Femur (tissue), 1 donor: ENCODE data around the gene EPN3.

Experiments used
- DNase-seq: peaks from one replicate; pipeline ENCODE4 v3.0.0-alpha.2; 2017

Gene EPN3

DNA sequence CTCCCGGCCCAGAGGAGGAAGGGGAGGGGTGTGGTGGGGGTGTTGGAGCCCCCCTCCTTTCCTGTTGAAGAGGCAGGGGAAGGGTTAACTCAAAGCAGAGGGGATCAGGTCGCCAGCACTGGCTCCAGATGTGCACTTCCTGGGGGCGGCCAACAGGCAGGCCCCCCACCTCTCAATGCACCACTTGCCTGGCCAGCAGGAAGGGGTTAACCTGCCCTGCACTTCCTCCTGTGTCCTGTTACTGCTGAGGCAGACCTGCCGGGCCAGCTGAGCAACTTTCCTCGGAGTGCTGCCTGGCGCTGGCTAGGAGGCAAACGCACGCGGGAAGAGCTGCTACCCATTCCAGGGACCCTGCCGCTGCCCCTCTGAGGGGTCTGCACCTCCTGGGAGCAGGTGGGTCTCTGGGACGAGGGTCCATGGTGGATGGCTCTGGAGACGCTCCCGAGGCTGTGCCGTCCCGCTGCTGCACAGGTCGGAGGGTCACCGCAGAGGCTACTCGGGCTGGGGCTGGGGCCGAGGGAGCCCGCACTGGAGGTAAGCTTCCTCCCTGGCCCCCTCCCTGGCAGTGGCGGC, at the start of gene EPN3:
EPN3 (plus strand) TSS at position 284 of the 573 bp plus-strand sequence. CDS start 3,822 bp downstream, outside the sequence.
- no peak for DNase-seq

DNA sequence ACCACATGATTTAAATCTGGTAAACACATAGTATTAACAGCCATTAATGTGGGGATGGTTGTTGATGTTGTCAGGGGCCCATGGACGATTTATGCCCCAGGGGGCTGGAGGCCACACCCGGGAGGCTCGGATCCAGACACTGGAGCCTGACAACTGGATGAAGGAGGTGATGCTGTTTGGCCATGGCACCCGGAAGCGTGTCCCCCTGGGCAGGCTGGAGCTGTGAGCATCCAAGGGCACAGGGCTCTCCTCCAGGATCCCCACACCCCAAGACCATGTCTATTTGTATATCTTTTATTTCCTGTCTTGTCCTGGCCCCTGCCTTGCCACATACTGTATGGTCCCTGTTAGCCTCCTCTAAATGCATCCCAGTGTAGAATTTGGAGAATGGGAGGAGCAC, 49.3 kb upstream of the EPN3 start:
- no peak for DNase-seq

DNA sequence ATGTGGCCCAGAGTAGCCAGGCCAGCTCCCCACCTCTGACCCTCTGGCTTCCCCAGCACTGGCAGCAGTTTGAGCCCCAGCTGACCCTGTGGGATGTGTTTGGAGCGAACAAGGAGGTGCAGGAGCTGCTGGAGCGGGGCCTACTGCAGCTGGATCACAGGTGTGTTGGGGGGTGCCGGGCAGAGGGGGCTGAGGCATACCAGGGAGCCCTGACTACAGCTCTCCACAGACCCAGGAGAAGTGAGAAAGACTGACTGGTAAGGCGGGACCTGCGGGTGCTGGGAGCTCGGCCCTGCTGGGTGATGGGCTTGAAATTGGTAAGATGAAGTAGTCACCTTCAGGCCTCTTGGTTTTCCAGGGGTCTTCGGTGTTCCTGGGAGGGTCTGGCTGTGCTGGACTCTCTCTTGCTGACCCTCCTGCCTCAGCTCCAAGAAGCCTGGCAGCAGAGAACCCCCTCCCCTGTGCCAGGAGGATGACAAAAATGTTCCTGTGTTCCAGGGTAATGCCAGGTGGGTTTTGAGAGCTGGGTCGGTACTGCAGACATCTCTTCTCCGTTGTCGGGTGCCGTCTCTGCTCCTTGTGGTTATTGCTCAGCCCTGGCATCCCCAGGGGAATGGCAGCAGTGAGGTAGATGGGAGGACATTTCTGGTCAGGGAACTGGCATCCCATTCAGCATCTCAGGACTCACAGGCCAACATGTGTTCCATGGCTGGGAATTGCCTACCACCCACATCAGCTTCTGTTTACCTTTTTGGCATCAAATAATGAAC, 48.0 kb upstream of the EPN3 start:
- DNase-seq, result no peak

DNA sequence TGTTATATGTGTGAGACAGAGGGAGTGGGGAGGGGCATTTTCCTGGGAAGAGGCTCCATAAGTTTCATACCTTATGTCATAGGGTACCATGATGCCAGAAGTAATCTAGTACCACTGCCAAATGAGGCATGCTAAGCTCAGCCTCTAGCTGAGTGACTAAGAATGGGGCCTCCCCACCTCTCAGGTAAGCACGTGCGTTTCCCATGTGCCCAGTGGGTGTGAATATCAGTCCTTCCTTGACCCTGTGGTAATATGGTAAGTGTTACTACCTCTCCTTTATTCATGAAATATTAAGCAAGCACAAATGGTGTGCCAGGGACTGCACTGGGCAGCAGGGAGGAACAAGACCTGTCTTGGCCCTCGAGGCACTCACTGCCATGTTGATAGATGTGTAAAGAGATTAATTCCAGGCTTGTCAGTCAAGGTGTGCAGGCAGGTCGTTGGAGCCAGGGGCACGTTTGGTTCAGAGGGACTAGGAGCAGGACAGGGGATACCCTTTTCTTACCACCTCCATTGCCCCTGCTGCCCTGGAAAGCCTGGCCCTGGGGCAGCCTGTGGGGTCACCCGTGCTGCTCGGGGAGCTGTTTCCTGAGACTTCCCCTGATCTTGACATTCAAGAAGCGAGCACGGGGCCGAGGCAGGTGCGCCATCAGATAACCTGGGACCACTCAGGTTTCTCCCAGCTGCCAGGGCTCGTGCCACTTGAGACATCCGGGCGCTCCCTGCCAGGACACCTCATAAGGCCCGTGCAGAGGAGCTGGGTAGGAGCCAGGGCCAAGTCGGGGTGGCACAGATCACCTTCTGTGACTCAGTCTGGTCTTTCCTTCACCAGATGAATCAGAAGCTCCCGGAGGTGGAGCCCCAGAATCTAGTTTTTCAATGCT, 45.1 kb upstream of the EPN3 start:
- DNase-seq, result no peak

DNA sequence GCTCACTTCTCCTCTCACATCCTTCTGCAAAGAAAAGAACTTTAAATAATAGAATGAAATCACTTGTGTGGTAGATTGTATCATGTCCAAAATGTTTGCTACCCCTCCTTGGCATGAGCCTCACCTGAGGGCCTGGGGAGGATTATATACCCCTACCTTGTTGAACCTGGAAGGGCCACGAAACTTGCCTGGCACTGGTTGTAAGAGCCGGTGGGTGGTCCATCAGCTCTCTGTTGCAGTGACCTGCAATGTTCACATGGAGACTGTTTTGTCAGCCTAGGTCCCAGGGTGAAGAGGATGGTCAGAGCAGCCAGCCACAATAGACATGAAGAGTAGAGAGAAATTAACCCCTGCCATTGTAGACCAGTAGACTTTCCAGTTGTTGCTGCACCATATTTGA, 43.7 kb upstream of the EPN3 start:
- DNase-seq, result no peak

DNA sequence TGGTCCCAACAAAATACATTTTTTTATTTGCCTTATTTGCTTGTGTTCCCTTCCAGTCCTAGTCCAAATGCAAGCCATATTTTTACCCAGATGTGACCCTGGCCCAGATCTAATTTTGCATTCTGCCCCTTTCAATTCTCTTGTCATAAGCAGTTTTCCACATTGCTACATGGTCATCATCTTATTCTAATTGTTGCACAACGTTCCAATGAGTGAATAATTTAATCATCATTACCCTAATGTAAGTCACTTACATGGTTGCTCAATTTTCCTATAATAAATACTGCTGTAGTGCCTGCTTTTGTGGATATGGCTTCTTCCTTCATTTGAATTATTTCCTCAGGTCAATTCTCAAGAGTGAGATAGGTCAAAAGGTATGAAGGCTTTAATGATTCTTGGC, 41.0 kb upstream of the EPN3 start:
- no peak for DNase-seq

DNA sequence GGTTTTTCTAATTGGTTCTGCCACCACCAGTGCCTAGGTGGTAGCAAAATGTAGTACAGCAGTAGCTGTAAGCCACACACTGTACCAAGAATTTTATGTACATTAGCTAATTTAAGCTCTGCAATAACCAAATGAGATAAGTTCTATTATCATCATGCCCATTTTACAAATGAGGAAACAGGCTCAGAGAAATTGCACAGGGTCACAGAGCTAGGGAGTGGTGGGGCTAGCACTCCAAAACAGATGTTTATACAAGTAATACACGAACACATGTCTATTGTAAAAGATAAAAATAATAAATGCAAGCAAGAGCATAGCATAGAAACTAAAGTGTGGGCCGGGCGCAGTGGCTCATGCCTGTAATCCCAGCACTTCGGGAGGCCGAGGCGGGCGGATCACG, 40.3 kb upstream of the EPN3 start:
- DNase-seq, result no peak

DNA sequence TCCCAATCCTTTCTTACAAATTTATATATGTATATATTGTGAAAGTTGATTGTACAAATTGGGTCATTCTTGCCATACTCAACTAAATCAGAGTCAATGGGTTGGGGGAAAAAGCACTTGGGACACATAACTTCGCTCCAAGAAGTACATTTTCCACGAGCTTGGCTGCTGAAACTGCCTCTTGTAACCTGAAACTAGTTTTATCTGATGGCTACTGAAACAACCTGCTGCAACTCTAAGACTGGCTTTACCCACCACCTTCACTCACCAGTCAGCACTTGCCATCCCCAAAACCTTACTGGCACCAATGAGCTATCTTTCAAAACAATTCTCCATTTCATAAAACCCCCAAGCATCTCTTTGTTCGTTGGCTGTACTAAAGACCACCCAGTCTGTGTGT, 38.8 kb upstream of the EPN3 start:
- no peak for DNase-seq

DNA sequence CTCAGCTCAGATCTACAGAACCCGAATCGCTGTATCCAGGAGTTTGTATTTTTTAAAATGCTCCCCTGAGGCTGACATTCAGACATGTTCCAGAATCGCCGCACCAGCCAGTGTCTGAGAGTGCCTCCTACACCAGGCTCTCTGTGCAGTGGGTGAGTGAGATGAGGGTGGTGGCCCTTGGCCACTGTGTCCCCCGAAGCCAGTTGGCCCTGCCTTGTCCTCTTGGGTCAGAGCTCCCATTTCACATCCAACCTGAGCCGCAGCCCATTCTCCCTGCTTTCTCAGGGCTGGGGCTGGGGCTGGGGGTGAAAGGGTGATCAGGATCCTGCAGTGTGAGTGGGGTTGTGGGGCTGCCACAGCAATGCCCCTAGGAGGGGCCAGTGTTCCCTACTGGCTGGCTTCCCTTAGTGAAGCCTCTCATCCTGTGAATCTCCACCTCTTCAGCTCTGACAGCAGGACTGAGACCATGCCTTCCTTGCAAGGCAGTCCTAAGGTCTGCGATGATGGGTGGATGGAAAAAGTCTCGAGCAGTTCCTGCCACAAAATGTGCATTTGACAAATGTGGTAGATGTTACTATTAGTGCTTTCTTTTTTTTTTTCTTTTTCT, 37.2 kb upstream of the EPN3 start:
- no peak for DNase-seq

DNA sequence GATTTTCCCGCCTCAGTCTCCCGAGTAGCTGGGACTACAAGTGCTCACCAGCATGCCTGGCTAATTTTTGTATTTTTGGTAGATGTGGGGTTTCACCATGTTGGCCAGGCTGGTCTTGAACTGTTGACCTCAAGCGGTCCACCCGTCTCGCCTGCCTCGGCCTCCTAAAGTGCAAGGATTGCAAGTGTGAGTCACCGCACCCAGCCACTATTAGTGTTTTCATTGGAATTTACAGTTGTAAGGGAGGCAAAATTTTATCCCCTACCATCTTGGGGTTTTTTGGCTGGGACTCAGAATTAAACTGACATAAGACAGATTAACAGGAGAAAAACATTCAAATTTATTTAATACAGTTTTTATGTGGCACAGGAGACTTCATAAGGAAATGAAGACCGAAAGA, 36.6 kb upstream of the EPN3 start:
- DNase-seq, result no peak

DNA sequence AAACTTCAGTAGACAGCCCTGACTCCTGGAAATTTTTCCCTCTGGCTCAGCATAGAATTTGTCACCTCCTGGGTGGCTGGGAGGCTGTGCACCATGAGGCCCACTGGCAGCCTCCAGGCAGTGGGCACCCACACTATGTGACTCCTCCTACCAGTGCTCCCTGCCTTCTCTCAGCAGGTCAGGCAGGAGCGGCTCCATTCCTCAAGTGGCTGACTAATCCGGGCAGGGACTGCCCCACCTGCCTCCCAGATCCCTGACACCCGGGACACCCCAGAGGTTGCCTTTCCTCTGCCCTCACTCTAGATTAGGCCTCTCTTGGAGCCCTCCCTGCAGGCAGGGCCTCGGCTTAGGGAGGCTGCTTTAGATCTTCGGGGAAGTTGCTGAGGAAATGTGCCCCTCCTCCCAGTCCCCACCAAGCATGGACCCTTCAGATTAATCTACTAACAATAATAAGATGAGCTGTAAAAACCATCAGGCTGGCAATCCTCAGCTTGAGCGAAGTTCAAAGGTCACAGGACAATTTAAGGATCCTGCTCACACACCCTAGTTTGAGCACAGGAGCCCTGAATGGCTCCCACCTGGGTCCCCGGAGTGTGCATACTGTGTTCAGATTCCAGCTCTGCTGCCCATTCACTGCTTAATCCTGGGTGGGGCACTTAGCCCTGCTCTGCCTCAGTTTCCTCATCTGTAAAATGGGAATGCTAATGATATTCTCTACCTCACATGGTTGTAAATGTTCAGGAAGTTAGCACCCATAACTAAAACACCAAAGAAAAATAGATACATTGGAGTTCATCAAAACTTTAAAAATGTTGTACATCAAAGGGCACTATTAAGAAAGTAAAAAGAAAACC, 34.3 kb upstream of the EPN3 start:
- no peak for DNase-seq

DNA sequence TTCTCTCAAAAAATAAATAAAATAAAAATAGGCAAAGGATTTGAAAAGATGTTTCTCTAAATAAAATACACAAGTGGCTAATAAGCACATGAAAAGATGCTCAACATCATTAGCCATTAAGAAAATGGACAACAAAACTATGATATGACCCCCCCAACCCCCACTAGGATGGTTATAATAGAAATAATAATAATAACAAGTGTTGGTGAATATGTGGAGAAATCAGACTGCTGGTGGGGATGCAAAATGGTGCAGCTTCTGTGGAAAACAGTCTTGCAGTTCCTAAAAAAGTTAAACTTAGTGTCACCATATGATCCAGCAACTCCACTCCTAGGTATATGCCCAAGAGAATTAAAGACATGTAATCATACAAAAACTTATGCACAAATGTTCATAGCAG, 33.3 kb upstream of the EPN3 start:
- DNase-seq, result no peak

DNA sequence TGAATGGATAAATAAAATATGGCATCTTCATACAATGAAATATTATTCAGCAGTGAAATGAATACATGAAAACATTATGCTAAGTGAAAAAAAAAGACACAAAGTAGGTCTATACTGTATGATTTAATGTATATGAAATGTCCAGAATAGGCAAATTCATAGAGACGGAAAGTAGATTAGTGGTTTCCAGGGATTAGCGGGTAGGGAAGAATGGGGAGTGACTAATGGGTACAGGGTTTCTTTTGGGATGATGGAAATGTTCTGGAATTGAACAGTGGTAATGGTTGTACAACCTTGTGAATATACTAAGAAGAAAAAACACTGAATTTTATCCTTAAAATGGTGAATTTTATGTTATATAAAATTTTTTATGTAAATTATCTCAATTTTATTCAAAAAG, 32.8 kb upstream of the EPN3 start:
- no peak for DNase-seq

DNA sequence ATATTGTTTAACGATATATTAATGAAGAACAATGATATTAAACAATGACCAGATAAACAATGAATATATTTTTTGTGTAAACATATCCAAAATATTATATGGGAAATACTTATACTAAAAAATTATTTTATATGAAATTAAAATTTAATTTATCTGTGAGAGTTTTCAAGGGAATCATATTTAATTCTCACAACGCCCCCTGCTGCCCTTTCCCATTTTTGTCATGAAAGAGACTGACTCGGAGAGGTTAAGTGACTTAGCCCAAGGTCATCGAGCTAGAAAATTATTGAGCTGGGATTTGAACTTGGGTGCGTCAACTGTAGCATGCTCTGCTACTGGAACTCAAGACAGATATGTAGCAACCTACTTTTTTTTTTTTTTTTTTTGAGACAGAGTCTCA, 31.5 kb upstream of the EPN3 start:
- no peak for DNase-seq

DNA sequence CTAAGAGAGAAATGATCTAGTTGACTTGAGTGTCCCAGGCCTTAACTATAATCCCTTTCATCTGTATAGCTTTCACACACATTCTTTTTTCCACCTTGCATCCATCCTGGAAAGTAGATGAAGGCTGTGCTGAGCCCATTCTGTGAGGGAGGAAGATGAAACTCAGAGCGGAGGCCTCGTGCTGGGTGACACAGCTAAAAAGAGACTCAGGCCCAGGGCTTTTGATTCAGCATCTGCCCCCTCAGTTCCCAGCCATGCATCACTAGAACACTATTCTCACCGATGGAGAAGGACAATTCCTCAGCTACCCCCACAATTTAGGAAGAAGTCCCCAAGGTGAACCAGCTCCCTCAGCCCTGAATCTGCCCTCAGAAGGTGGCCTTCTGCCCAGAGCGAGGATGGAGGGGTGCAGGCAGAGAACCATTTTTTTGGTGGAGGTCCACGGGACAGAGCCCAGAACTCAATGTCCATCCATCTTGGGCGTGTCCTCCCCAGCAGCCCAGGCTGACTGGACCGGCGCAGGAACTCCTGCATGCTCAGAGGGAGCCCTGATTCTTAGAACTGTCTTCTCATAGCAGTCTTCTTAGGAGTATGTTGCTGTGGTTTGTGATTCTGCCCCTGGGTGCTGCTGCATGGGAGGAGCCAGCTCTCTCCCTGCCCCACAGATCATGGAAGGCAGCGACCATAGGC, 30.1 kb upstream of the EPN3 start:
- DNase-seq, result no peak

DNA sequence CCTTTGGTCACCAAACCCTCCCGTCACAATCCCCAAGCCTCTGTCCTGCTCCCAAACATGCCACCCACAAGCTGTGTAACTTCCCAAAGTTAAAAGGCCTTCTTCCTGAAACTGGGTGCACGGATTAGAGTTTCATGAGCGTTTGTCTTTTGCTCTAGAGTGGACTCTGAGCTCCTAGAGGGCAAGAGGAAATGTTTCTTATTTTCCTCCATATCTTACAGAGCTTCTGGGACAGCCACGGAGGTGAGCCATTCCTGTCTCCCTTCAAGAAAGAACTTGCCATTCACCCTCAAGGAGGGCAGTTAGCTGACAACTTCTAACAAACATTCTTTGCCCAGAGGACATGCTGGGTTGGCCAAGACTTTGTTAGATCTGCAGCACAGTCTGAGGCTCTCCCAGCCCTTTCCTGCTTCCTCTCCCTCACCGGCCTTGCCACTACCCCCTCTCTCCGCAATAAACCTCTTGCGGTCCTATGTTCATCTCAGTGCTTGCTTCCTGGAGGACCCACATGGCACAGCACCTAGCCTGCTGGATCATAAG, 26.9 kb upstream of the EPN3 start:
- no peak for DNase-seq

DNA sequence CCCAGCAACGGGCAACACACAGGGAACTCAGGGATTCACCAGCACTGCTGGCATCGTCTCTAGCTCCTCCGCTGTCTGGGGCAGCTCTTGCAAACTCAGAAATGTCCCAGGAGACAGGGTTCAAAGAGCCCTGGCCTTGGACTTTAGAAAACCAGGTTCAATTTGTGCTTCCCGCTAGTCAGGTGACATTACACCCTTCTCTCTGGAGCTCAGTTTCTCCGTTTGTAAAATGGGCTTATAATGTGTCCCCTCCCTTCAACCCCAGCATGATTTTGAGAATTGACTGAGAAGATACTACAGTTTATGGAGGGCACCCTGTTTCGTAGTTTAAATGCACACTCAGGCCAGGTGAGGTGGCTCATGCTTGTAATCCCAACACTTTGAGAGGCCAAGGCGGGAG, 26.2 kb upstream of the EPN3 start:
- DNase-seq, result no peak

DNA sequence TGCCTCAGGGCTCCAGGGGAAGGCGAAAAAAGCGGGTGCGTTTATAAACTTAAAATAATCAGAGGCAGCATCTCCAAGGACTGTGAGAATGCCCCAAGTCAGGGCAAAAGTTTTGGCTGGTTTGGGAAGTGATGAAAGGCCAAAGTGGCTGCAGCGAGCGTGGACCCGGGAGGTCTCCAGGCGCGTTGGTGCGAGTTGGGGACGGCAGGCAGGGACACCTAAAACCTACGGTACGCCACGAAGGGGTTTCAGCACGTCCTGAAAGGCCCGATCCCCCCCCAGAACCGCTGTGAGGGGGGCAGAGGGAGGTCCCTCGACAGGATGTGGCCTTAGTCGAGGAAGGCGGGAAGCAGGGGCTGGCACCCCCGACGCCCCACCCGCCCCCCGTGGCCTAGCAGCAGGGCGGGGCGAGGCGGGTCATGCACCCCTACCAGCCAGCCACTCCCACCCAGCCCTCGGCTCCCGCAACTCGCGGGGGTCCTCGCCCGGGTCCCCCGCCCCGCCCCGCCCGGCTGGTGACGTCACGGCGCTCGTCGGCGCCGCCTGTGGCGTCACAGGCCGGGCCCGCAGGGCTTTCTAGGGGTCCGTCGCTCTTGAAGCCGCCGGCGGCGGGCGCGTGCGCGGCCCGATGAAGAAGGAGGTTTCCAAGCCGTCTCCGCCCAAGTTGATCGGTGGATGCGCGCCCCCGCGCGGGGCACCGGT, 24.5 kb upstream of the EPN3 start, which contains the start of gene MYCBPAP:
MYCBPAP (plus strand) TSS at position 569 of the 702 bp plus-strand sequence. CDS start 236 bp downstream, outside the sequence.
- peak; percentile 91 for DNase-seq

DNA sequence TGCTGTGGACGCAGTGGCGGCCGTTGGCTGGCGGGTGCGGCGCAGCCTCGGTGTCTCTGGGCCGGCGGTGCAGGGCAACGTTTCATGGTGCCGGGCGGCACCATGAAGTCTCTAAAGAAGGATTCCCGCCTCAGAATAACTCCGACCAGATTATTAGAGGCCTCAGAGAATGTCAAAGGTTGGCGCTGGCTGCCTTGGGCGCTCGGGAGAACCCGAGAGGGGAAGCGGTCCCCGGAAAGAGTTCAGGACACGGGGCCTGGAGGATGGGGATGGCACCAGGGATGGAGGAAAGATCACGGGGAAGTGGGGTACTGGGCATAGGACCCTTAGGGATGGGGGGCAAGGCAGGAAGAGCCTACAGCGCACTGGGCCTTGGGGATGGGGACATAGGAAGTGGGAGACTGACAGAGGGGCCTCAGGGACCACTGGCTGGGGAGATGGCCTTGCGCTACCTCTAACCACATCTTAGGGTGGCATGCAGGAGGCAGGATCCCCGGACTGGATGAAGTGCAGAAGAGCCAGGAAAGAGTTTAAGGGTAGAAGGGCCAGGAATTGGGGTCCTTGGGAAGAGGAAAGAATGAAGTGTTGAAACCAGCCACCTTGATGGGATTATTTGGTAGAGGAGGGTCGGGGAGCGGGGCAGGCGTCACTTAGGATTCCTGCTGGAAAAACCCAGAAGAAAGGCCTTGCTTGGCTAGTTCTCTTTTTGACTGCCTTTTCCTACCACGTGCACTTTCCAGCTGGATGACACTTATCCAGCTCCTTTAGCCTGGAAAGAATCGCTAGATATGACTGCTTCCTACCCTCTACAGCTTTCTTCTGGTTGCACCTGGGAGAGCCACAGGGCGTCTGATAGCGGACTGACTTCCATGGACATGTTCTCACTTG, 23.7 kb upstream of the EPN3 start:
- no peak for DNase-seq

DNA sequence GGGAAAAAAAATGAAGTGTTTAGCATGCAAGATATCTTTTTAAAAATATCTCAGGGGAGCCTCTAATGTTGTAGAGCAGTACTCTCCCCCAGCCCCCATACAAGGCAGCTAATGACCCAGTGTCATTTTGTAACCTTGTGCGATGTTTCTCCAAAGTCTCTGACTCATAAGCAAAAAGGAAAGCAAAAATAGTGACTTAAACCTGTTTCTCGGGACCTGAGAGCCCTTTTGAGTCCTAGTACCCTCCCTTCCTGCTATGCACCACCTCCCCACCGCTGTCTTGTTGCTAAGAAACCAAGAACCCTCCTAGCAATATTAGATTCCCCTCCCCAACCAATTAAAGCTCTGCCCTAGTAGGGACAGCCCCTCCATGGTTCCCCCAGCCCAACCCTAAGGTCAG, 21.5 kb upstream of the EPN3 start:
- DNase-seq, result no peak
